ENCODE measurements around the gene BRICD5. TPM values are rescaled to one million over a fixed set of nuclear protein-coding genes. Genes with fewer than 3 reads are reported as not detected.

The BRICD5 gene
- total and polyA plus RNA-seq, 12 donors: 0.36 to 57.4 (median 3.0) TPM

DNA sequence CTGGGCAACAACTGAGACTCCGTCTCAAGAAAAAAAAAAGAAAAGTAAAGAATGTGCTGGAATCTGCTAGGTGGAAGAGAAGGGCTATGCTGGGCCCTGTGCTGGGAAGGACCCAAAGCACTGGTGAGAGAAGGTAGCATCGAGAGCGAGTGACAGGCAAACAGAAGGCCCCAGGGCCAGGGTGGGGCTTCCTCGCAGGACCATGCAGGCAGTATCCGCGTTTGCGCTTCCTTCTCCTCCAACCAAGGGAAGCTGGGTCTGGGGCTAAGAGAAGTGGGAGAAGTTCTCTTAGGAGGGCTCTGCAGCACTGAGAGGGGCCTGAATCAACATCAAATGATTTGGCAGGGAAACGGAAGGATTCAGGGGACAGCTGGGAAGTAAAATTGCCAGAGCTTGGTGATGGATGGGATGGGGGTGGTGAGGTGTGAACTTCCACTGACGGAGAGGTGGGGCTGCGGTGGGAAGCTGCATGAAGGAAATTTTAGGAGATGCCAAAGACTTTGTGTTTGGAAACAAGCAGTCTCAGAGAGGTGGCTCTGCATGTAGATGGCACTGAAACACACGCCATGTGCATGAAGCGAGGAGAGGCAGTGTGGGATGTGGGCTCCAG is 46.0 kb upstream of the BRICD5 start:
- H3K4me1 ChIP-seq (replicated peaks in 1 of 2): peaks cover 9 to 12% of the 10 kb centered on the region in 2 donors
- 80 to 85% (median 84%) methylated on average over 12 of the region's 12 CpGs for WGBS, 4 donors
- TF ChIP-seq, protein P1, sequence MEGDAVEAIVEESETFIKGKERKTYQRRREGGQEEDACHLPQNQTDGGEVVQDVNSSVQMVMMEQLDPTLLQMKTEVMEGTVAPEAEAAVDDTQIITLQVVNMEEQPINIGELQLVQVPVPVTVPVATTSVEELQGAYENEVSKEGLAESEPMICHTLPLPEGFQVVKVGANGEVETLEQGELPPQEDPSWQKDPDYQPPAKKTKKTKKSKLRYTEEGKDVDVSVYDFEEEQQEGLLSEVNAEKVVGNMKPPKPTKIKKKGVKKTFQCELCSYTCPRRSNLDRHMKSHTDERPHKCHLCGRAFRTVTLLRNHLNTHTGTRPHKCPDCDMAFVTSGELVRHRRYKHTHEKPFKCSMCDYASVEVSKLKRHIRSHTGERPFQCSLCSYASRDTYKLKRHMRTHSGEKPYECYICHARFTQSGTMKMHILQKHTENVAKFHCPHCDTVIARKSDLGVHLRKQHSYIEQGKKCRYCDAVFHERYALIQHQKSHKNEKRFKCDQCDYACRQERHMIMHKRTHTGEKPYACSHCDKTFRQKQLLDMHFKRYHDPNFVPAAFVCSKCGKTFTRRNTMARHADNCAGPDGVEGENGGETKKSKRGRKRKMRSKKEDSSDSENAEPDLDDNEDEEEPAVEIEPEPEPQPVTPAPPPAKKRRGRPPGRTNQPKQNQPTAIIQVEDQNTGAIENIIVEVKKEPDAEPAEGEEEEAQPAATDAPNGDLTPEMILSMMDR (IDR thresholded peaks at IDR 0.05): no peak
- TF ChIP-seq POLR2A (IDR thresholded peaks at IDR 0.05): no peak
- no peak for DNase-seq
- no peak overlapping the region for H3K27ac ChIP-seq
- intact Hi-C loops (cut with DNase I): loop anchor here in 1 of 2 donors (10.0 kb wide), 1 partner anchor 92 kb away; no protein-coding TSS in a partner anchor
- no peaks in the 10 kb centered on the region for H3K9me3 ChIP-seq (replicated peaks in 1 of 3)
- peaks cover 0 to 88% of the 10 kb centered on the region in 2 donors for H3K36me3 ChIP-seq (replicated peaks in 1 of 2)
- no peak overlapping the region for H3K4me3 ChIP-seq
- H3K27me3 ChIP-seq: no peaks in the 10 kb centered on the region

DNA sequence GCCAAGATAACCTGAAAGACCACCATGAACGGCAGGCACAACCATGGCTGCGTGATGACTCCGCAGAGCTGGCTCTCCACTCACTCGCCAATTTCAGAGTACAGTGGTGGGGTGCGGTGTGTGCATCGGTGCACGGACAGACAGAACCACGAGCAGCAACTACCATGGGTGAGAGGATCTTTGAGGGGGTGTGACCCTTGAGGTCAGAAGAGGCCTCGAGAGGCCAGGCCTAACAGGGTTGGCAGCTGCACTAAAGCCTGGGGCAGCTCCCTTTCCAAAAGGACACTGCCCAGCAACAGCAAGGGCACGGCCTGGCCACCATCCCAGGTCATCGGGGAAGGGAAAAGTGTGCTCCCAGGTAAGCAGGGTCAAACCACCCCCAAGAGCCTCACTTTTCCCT is 42.6 kb upstream of the BRICD5 start:
- H3K36me3 ChIP-seq (replicated peaks in 1 of 2): peaks cover 0 to 56% of the 10 kb centered on the region in 2 donors
- WGBS, 4 donors: 77 to 86% (median 86%) methylated on average over 8 to 11 of the region's 11 CpGs
- no peak for DNase-seq
- H3K4me1 ChIP-seq (replicated peaks in 1 of 2): peaks cover 19 to 23% of the 10 kb centered on the region in 2 donors
- no peak overlapping the region for H3K4me3 ChIP-seq
- no peaks in the 10 kb centered on the region for H3K9me3 ChIP-seq (replicated peaks in 1 of 3)
- intact Hi-C loops (cut with DNase I): loop anchor here in 1 of 2 donors (10.0 kb wide), 1 partner anchor 88 kb away; no protein-coding TSS in a partner anchor
- no peak overlapping the region for H3K27ac ChIP-seq
- H3K27me3 ChIP-seq: no peaks in the 10 kb centered on the region
- no peak for TF ChIP-seq POLR2A (IDR thresholded peaks at IDR 0.05)
- TF ChIP-seq, protein P1 (IDR thresholded peaks at IDR 0.05): no peak

DNA sequence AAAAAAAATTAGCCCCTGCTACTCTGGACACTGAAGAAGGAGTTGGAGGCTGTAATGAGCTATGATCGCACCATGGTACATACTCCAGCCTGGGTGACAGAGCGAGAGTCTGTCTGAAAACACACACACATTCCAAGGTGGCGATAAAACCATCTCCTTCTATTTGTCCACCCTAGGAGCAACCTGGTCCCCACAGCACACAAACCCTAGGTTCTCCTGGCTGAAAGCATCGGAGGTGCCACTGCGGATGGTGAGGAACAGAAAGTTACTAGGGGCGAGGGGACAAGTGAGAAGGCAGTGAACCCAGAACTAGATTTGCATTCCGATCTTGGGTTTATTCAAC is 42.1 kb upstream of the BRICD5 start:
- no peaks in the 10 kb centered on the region for H3K27me3 ChIP-seq
- peaks cover 19 to 23% of the 10 kb centered on the region in 2 donors for H3K4me1 ChIP-seq (replicated peaks in 1 of 2)
- intact Hi-C loops (cut with DNase I): loop anchor here in 1 of 2 donors (10.0 kb wide), 1 partner anchor 88 kb away; no protein-coding TSS in a partner anchor
- TF ChIP-seq POLR2A (IDR thresholded peaks at IDR 0.05): no peak
- H3K9me3 ChIP-seq (replicated peaks in 1 of 3): no peaks in the 10 kb centered on the region
- no peak for DNase-seq
- H3K4me3 ChIP-seq: no peak overlapping the region
- WGBS, 4 donors: 92 to 96% (median 94%) methylated on average over 7 of the region's 7 CpGs
- peaks cover 0 to 50% of the 10 kb centered on the region in 2 donors for H3K36me3 ChIP-seq (replicated peaks in 1 of 2)
- H3K27ac ChIP-seq: peak overlapping the region in 2 of 5 donors; percentile 88 to 91

DNA sequence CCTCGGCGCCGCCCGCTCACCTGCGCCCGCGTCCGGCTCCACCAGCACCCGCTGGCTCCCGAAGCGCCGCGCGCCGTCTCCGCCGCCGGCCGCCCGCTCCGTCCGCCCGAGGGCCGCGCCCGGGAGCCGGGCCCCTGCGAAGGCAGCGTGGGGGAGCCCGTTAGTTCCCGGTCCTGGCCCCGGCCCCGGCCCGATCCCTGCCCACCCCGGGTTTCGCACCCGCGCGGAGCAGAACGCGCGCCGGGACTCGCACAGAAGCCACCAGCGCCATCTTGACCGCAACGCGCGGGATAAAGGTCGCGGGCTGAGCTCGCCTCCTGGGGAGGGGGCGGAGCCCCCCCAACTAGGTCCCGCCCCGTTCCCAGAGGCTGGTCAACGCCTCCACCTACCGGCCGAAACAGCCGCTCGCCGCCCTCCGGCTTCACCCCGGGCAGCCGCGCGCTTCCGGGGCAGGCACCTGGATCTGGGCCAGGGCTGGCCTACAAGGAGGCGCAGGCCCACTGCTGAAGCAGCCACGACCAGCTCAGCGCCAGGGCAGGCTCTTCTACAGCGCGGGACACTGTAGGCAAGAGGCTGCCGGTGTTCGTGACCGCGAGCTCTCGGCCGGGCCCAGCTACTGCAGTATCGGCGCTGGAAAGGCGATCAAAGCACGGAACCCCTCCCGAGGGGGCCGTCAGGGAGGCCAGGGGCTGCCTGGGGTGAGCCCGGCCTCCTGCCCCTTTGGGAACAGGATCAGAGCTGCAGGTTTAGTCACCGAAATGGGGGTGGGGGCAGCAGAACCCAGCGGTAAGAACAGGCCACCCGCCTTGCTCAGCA is 40.8 kb upstream of the BRICD5 start, which contains the start of gene ECI1:
Gene ECI1, minus strand, starts transcription at position 292 of the 816 bp plus-strand sequence. Its CDS starts 21 bp downstream, at position 271.
- Histone ChIP-seq H3K27me3 (no peaks in the 10 kb centered on the region), H3K27ac (peak within 1 kb of the TSS; percentile 57 to 98 (median 88)), H3K9me3 (replicated peaks in 1 of 3) (no peaks in the 10 kb centered on the region), H3K4me3 (peak within 1 kb of the TSS in 2 of 4 donors; percentile 14 to 91), H3K36me3 (replicated peaks in 1 of 2) (peaks cover 0 to 41% of the 10 kb centered on the region in 2 donors), H3K4me1 (replicated peaks in 1 of 2) (peaks cover 19 to 23% of the 10 kb centered on the region in 2 donors)
- WGBS, 4 donors: 1 to 8% (median 1%) methylated on average over 4 to 88 of the region's 88 CpGs
- TF ChIP-seq POLR2A (IDR thresholded peaks at IDR 0.05): peak; percentile 59 to 92
- TF ChIP-seq, protein P1 (IDR thresholded peaks at IDR 0.05): peak; percentile 66 to 94 (median 72)
- intact Hi-C loops (cut with DNase I): loop anchor here in 1 of 2 donors (10.0 kb wide), 1 partner anchor 87 kb away; no protein-coding TSS in a partner anchor
- peak; percentile 97 to 98 (median 98) for DNase-seq
